Limb (tissue), 2 donors: Measurements from ENCODE around the gene CTNNA2.
A peak's percentile ranks its signal among the peaks of the same experiment; 100 is the strongest.

Experiments used
- DNase-seq, 2 donors: peaks; one replicate each; pipeline ENCODE4 v3.0.0-alpha.2; 2016; ENCODE audit errors: extremely low spot score in 2 of 2

Gene CTNNA2

GRCh38 chr2:80530442-80531064 is 1017.7 kb downstream of the CTNNA2 start:
- no peak for DNase-seq

DNA sequence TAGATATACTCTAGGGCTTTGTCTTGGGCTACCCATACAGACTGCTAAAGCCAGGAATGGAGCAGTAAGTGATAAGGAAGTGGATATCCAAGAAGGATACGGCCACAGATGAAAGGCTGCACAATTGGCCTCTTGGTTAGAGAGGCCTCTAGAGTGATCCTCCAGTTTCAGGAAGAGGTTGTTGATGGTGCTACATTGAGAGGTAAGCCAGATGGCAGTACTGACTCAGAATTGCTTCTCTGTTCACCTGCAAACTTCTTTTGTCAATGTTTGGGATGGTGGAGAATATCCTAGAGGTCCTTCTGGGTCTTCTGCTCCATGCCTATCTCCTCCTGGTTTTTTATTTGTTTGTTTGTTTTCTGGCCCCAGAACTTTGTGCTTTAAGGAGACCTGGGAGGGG is 1018.5 kb downstream of the CTNNA2 start:
- DNase-seq = no peak

- DNase-seq = no peak
Observed at GRCh38 chr2:80545420-80546210, 1032.8 kb downstream of the CTNNA2 start.

GRCh38 chr2:80546766-80547165 is 1033.9 kb downstream of the CTNNA2 start:
- no peak for DNase-seq

DNA sequence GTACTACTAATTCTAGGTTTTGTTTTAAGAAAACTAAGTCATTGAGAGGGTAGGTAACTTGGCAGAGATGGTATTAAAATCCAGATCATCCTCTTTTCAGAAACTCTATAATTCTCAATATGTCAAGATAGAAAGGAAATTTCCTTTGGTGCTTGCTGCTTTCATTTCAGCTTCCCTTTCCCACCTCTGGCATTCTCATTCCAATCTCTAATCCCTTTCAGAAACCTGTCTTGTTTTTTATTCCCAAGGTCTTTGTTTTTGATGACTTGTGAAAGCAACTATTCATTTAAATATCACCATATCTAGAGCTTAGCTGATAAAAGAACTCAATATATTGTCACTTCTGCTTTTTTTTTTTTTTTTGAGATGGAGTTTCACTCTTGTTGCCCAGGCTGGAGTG is 1034.5 kb downstream of the CTNNA2 start:
- no peak for DNase-seq

DNA sequence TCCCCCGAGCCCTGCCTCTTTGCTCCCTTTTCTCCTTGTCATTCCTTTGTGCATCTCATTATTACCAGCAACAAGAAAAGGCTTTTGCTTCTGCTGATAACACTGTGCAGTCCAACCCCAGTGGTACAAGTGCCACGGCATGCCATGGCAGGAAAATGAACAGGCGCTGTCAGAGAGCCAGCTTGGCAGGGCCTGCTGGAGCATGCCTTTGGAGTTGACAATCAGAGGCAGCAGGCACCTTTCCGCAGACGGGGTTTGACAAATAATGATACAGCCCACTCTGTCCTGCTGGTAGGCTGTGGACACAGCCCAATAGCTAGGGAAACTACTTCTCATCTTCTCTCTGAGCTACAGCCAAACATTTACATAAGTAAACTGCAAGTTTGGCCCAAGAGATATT is 1035.6 kb downstream of the CTNNA2 start:
- no peak for DNase-seq

DNA sequence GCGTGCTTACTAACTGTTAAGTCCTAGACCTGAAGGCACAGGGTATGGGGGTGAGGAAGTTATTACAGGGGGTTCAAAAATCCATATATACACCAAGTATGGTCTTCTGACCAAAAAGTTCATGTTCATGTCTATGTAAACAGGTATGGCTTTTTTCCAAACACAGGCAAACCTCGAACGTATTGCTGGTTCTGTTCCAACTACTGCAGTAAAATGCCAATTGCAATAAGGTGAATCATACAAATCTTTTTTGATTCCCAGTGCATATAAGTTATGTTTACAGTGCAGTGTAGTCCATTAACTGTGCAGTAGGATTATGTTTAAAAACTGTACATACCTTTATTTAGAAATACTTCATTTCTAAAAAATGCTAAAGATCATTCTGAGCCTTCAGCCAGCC is 1037.0 kb downstream of the CTNNA2 start:
- DNase-seq = no peak

DNA sequence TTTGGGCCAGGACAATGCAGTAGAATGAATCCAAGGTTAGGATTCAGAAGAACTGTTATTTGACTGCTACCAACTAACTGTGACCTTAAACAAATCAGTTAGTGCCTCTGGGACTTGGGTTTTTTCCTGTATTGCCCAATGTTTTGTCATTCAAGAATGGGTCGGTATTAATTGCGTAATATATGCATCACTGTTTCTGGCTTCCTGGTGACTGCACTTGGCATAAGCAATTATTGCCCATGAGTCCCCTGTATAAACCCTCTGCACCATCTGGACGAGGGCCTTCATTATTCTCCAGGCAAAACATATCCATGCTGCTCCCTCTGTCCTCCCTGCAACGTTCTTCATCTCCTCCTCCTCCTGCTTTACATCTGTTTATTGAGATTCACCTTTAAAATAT is 1047.5 kb downstream of the CTNNA2 start:
- no peak for DNase-seq

DNA sequence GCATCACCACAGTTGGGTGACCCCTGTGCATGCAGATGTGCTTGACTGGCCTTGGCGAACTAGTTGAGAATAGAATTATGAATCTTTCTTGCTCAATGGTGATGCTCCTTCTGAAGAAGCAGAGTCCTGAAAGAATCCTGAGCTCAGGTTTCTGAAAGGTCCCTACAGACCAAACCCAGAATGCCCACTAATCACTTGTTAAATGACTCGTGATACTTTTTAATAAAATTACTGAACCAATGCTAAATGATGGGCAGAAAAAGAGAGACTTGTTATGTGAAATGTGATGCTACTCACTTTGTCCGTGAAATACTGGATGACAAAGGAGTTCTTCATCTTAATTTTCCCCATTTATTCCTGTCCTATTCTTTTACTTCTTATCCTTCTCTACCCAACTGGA is 1055.2 kb downstream of the CTNNA2 start:
- no peak for DNase-seq

DNA sequence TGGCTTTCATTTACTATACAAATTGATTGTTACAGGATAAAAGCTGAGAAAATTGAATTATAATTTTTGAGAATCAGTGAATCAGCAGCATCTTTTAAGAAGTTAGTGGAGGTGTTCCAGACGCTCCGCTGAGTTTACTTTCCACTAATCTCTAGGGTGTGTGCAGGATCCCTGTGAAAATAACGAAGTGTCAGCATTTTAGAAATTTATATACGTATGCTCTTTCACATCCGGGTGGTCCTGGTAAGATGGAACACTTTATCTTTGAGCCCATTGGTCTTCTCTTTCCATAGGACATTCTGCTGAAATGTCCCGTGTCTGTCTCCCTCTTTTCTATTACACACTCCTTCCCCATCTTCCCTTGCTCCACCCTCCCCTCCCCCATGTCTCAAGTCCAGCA is 1060.3 kb downstream of the CTNNA2 start:
- no peak for DNase-seq

GRCh38 chr2:80573950-80574349 is 1061.1 kb downstream of the CTNNA2 start:
- DNase-seq = no peak

- DNase-seq = no peak
Observed at GRCh38 chr2:80579756-80580155, 1066.9 kb downstream of the CTNNA2 start.

- DNase-seq = no peak
Observed at GRCh38 chr2:80591233-80591632, 1078.4 kb downstream of the CTNNA2 start.

DNA sequence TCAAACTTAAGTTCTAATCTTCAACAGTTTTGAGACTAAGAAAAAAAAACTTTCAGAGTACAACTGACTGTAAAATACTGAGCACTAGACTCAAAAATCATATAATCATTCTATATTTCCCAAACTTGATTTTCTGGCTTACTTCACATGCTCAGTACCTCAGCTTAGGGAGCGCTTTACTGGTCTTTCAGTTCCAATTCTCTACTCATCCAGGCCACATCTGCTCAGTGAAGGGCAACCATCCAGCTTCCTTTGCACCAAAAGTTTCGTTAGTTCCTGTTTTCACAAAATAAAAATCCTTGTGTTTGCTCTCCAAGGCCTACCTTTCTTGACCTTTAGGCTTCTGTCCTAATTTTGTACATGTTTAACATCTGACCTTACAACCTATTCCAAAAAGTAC is 1079.3 kb downstream of the CTNNA2 start:
- DNase-seq = no peak

GRCh38 chr2:80610108-80610507 is 1097.3 kb downstream of the CTNNA2 start:
- no peak for DNase-seq

DNA sequence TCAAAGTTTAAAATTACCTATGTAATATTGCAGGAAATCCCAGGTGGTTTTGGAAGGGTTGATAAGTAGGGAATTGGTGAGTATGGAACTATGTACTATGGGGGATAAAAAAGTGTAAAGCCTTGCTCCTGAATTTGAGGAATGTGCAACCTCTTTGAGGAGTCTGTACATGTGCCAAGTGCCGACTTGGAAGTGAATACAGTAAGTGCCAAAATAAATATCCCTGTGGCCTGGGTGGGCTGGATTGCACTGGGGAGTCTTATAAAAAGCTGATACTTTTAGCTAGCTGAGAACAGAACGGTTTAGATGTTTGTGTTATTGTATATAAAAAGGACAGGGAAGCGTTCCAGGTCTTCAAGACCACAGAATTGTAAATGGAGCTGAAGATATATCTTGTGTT is 1108.8 kb downstream of the CTNNA2 start:
- peak in 1 of 2 donors; percentile 5 for DNase-seq

DNA sequence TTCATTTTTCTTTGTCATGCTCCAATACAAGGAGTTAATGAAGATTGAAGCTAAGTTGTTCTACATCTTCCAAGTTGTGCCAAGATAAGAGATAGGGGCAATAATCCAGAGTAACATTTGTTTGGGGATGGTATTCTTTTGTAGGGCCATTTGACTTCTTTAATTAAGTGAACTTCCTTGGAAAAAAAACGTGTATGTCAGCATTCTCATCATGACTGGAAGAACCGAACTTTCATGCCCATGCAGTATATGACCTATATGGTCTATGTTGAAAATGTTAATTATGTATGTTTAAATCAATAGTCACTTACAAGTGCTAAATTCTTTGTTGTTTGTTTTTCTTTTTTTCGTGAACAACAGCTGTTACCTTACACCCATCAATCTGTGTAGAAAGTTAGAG is 1111.2 kb downstream of the CTNNA2 start:
- DNase-seq = no peak

- no peak for DNase-seq
Observed at GRCh38 chr2:80634590-80634989, 1121.7 kb downstream of the CTNNA2 start.

GRCh38 chr2:80638783-80639182 is 1125.9 kb downstream of the CTNNA2 start:
- no peak for DNase-seq

DNA sequence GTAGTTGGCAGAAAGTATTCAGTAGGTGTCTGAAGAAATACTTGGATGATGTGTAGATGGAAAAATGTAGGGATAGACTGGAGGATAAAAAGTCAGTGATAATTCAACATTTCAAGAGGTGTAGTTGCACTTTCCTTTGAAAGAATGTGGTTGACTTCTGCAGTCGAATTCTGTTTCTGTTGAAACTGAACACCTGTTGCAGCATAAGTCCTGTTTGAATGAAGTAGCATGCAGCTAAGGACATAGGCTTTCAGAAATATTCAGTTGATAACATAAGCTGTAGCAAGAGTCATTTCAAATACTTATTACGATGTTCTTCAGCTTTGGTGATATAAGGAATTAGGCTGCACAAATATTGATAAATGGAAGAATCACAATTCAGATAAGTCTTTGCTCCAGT is 1129.6 kb downstream of the CTNNA2 start:
- no peak for DNase-seq

DNA sequence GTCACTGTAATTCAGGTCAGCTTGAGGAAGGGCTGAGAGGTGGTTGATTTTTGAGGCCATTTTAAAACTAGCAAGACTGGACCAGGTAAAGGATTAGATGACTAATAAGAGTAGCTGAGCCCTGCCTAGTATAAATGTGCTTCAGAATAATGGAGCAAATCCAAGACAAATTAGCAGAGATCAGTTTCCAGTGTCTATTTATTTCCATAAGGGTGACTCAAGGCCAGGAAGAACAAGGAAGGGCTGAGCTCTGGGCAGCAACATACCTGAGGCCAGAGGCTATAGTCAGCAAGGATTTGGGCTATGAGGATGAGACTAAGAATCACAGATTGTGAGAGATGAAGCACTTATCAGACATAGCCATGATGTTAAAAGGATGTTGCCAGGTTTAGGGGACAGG is 1130.7 kb downstream of the CTNNA2 start:
- no peak for DNase-seq

- DNase-seq = no peak
Observed at GRCh38 chr2:80651435-80651834, 1138.6 kb downstream of the CTNNA2 start.

GRCh38 chr2:80655265-80655664 is 1142.4 kb downstream of the CTNNA2 start:
- DNase-seq = no peak
